K562 (cell line): ENCODE measurements around the gene EXOSC2. TPM values are rescaled to one million over a fixed set of nuclear protein-coding genes. Genes with fewer than 3 reads are reported as not detected.

ENCODE experiments used
- ATAC-seq: fragments of 200-7000 bp; cut with Tn5 transposase; 3 replicates; pipeline ENCODE4 v1.9.1; 2020; ENCODE audit warnings: moderate library complexity
- Bru-seq: library from RNA; stranded (reverse); fragments of 400-500 nt; gene quantifications from one replicate; lab custom pipeline; 2021; lab: Mats Ljungman, UMichigan
- BruChase-seq, 2 experiments: library from RNA; stranded (reverse); fragments of 400-500 nt; gene quantifications; one replicate each; lab custom pipeline; 2021; lab: Mats Ljungman, UMichigan
- BruUV-seq: library from RNA; stranded (reverse); fragments of 400-500 nt; replicated peaks from 2 replicates; lab custom pipeline; 2021; lab: Mats Ljungman, UMichigan
- CTCF ChIA-PET: fragments of 300-600 bp; formaldehyde crosslinking; extraction: SDS; loops from one replicate; lab custom pipeline; 2021; ENCODE audit warnings: low intra/inter-chr PET ratio; lab: Yijun Ruan, JAX
- POLR2A ChIA-PET: fragments of 300-600, 350-650 bp; sonication (Branson Sonifier 250); formaldehyde crosslinking; extraction: SDS; loops from one replicate; lab custom pipeline; 2021; ENCODE audit warnings: antibody characterized with exemption, inconsistent platforms; lab: Yijun Ruan, JAX
- DNase-seq, 4 experiments: peaks; one replicate each; pipeline versions ENCODE4 v3.0.0 to v3.0.0-alpha.2; 2011 to 2018; ENCODE audit warnings: low spot score in 3 of 4, mixed read lengths in 3 of 4; ENCODE audit errors: extremely low read depth in 1 of 4
- FAIRE-seq: peaks from 2 replicates; lab custom pipeline; 2011; peaks lifted over from hg19 to GRCh38; lab: Jason Lieb, UNC
- H2AFZ ChIP-seq: 2 replicates; pipeline ENCODE4 v1.6.0; 2011; ENCODE audit warnings: low read depth, low read length, control low read depth, inconsistent platforms
- H3K27ac ChIP-seq: fragments of 200-600 bp; 3 replicates; pipeline ENCODE4 v1.8.0; 2011; ENCODE audit warnings: low read depth, mild to moderate bottlenecking, control low read depth, inconsistent platforms, low read length, moderate library complexity, mixed read lengths; ENCODE audit errors: extremely low read depth
- H3K27me3 ChIP-seq, 2 experiments: fragments of 300-600 bp in 1 of 2; 2 replicates in 1 of 2; 3 replicates in 1 of 2; pipeline versions ENCODE4 v1.6.0 to v1.8.0; 2011; ENCODE audit warnings: inconsistent platforms in 2 of 2, low read length in 2 of 2, mild to moderate bottlenecking in 1 of 2, mixed read lengths in 1 of 2, moderate library complexity in 1 of 2; ENCODE audit not compliant: control insufficient read depth in 2 of 2, insufficient read depth in 2 of 2
- H3K36me3 ChIP-seq: fragments of 300-600 bp; 3 replicates; pipeline ENCODE4 v1.8.0; 2011; ENCODE audit warnings: mild to moderate bottlenecking, low read length, inconsistent platforms; ENCODE audit not compliant: control insufficient read depth, insufficient read depth
- H3K4me1 ChIP-seq, 2 experiments: fragments of 200-600 bp in 1 of 2; replicated peaks in 1 of 2; 2 replicates in 1 of 2; 3 replicates in 1 of 2; pipeline versions ENCODE4 v1.5.1 to v1.8.0; 2011; ENCODE audit warnings: inconsistent platforms in 2 of 2, low read length in 2 of 2, mild to moderate bottlenecking in 1 of 2, mixed read lengths in 1 of 2, moderate library complexity in 1 of 2; ENCODE audit not compliant: control insufficient read depth in 2 of 2, insufficient read depth in 2 of 2
- H3K4me2 ChIP-seq: 2 replicates; pipeline ENCODE4 v1.6.1; 2011; ENCODE audit warnings: low read length, control low read depth, inconsistent platforms, mixed read lengths; ENCODE audit not compliant: insufficient read depth
- H3K4me3 ChIP-seq: fragments of 200-600 bp; sonication (generic), shearing (Covaris generic); 2 replicates; pipeline ENCODE4 v1.5.1; 2016; ENCODE audit warnings: control low read depth, inconsistent platforms
- H3K79me2 ChIP-seq: fragments of 200-600 bp; 3 replicates; pipeline ENCODE4 v1.8.0; 2011; ENCODE audit warnings: low read length, inconsistent platforms; ENCODE audit not compliant: control insufficient read depth, insufficient read depth
- H3K9ac ChIP-seq, 2 experiments: 2 replicates each; pipeline versions ENCODE4 v1.6.0 to v1.6.1; 2011; ENCODE audit warnings: low read depth in 2 of 2, low read length in 2 of 2, control low read depth in 1 of 2, inconsistent platforms in 1 of 2, mild to moderate bottlenecking in 1 of 2, mixed read lengths in 1 of 2; ENCODE audit not compliant: insufficient read depth in 1 of 2
- H3K9me1 ChIP-seq: one replicate; pipeline ENCODE4 v1.6.0; 2011; ENCODE audit warnings: inconsistent platforms, mild to moderate bottlenecking, low read length, moderate library complexity; ENCODE audit not compliant: control insufficient read depth, insufficient read depth
- H3K9me3 ChIP-seq: replicated peaks from 2 replicates; pipeline ENCODE4 v1.5.1; 2011; ENCODE audit warnings: low read depth, low read length, inconsistent platforms; ENCODE audit not compliant: control insufficient read depth, insufficient read depth
- H4K20me1 ChIP-seq: replicated peaks from 2 replicates; pipeline ENCODE4 v1.6.1; 2011; ENCODE audit warnings: low read length, inconsistent platforms, mixed read lengths; ENCODE audit not compliant: control insufficient read depth, insufficient read depth
- ETV5 ChIP-seq: sonication (generic); formaldehyde crosslinking; IDR thresholded peaks from 2 replicates; pipeline ENCODE4 v1.4.0; 2020; ENCODE audit warnings: low read depth, mild to moderate bottlenecking, missing genetic modification reagents
- FOS ChIP-seq: IDR thresholded peaks from 3 replicates; pipeline ENCODE4 v1.6.1; 2011; ENCODE audit not compliant: insufficient read length; ENCODE audit errors: extremely low read depth
- FOXM1 ChIP-seq, 2 experiments: fragments of 450-650 bp in 1 of 2; sonication (generic) in 1 of 2; formaldehyde crosslinking in 1 of 2; IDR thresholded peaks; 2 replicates each; pipeline versions ENCODE4 v1.6.1 to v1.9.0; 2017 to 2022; ENCODE audit warnings: low read depth in 2 of 2, mild to moderate bottlenecking in 2 of 2, missing genetic modification reagents in 1 of 2, moderate library complexity in 1 of 2
- IRF2 ChIP-seq: sonication (generic); formaldehyde crosslinking; IDR thresholded peaks from 2 replicates; pipeline ENCODE4 v1.8.1; 2022; ENCODE audit warnings: mild to moderate bottlenecking, missing genetic modification reagents
- NFYB ChIP-seq: IDR thresholded peaks from 2 replicates; pipeline ENCODE4 v1.6.1; 2011; ENCODE audit warnings: mild to moderate bottlenecking, moderate library complexity; ENCODE audit not compliant: insufficient read length; ENCODE audit errors: extremely low read depth
- POLR2AphosphoS5 ChIP-seq: IDR thresholded peaks from 2 replicates; pipeline ENCODE4 v1.6.1; 2011; ENCODE audit warnings: mild to moderate bottlenecking, low read depth, low read length, moderate library complexity; ENCODE audit not compliant: control insufficient read depth, insufficient read depth
- SIRT6 ChIP-seq: IDR thresholded peaks from one replicate; pipeline ENCODE4 v1.6.1; 2012; ENCODE audit warnings: low read depth, mild to moderate bottlenecking, control low read depth, inconsistent platforms, low read length, moderate library complexity
- WGBS: fragments of 100-300 bp; shearing (Covaris generic); methylation state at CpG from one replicate; pipeline ENCODE4 v1.1.6; 2016; ENCODE audit warnings: low coverage, mixed read lengths; ENCODE audit not compliant: insufficient coverage; ENCODE audit errors: missing lambda C conversion rate; 5-methylcytosine and 5-hydroxymethylcytosine counted together
- in situ Hi-C: fragments of 300-500 bp; cut with MboI; formaldehyde crosslinking; loops from 4 replicates; pipeline ENCODE4 v1.15.0; 2018; ENCODE audit warnings: inconsistent platforms, mixed read lengths
- intact Hi-C: fragments of 100-400 bp; cut with micrococcal nuclease; formaldehyde crosslinking; loops from 2 replicates; pipeline ENCODE4 v1.14.2; 2022
- long read RNA-seq, 3 experiments: library from polyadenylated mRNA in 2 of 3; library from RNA in 1 of 3; unstranded in 2 of 3; stranded (forward) in 1 of 3; transcript quantifications; one replicate each; pipeline ENCODE4 v2.0.0, GENCODE V29; 2019 to 2022
- polyA minus RNA-seq, 3 experiments: library from RNA; depleted of rRNA, polyadenylated mRNA; stranded (reverse); fragments of >200 nt; gene quantifications; 2 replicates each; pipeline ENCODE4 v1.2.3, GENCODE V29; 2011
- polyA plus RNA-seq, 8 experiments: library from polyadenylated mRNA; depleted of rRNA in 4 of 8; stranded (reverse) in 5 of 8; unstranded in 3 of 8; fragments of >200 nt; fragmentation: Nextera tagmentation in 2 of 8; fragmentation: Illumina TruSeq in 1 of 8; extraction: Ambion mirVana in 2 of 8; extraction: Trizol in 1 of 8; gene quantifications; 2 replicates each; pipeline versions ENCODE4 v1.2.1 to v1.2.3, GENCODE V29; 2011 to 2014; ENCODE audit warnings: inconsistent platforms in 1 of 8, missing spikeins in 1 of 8
- total RNA-seq, 7 experiments: library from RNA; depleted of rRNA in 6 of 7; stranded (reverse); fragments of >200 nt in 6 of 7; fragmentation: Illumina TruSeq in 2 of 7; extraction: Trizol in 2 of 7; gene quantifications; 2 replicates each; pipeline versions ENCODE4 v1.2.1 to v1.2.3, GENCODE V29; 2011 to 2021; ENCODE audit warnings: low replicate concordance in 1 of 7
- TF ChIP-seq, protein P1 (sequence below): conservative IDR thresholded peaks from 2 replicates; pipeline ENCODE4 v1.6.1; 2011; ENCODE audit warnings: low read depth, mild to moderate bottlenecking, low read length; ENCODE audit not compliant: control insufficient read depth
- TF ChIP-seq, protein P2 (sequence below): fragments of 250-450 bp; sonication (Bioruptor Pico); IDR thresholded peaks from 2 replicates; pipeline ENCODE4 v1.5.0; 2020; ENCODE audit warnings: mild to moderate bottlenecking

EXOSC2 gene, protein sequence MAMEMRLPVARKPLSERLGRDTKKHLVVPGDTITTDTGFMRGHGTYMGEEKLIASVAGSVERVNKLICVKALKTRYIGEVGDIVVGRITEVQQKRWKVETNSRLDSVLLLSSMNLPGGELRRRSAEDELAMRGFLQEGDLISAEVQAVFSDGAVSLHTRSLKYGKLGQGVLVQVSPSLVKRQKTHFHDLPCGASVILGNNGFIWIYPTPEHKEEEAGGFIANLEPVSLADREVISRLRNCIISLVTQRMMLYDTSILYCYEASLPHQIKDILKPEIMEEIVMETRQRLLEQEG
- total RNA-seq (2011; cell fraction: chromatin; rRNA removed; ENCODE audit: low replicate concordance) = 184 and 273 TPM in 2 replicates
- total RNA-seq (2011; cell fraction: nucleolus; rRNA removed) = 146 and 158 TPM in 2 replicates
- 163 and 165 TPM in 2 replicates for total RNA-seq (2011; cell fraction: nucleoplasm; rRNA removed)
- total RNA-seq (2014; rRNA removed) (48.5 and 50.6 TPM in 2 replicates), total RNA-seq (2014; rRNA removed; fragmentation: Illumina TruSeq; extraction: Trizol) (101 and 105 TPM in 2 replicates), total RNA-seq (2015; rRNA removed; fragmentation: Illumina TruSeq; extraction: Trizol) (81.4 and 87.0 TPM in 2 replicates), total RNA-seq (2021) (67.1 and 71.8 TPM in 2 replicates), polyA plus RNA-seq (2011; rRNA removed) (59.9 and 87.5 TPM in 2 replicates), polyA plus RNA-seq (2014; fragmentation: Illumina TruSeq; extraction: Trizol) (69.1 and 77.6 TPM in 2 replicates), polyA plus RNA-seq (2014; fragmentation: Nextera tagmentation; extraction: Ambion mirVana) (10 to 100 TPM; 46.0 to 89.0 TPM), polyA plus RNA-seq (2014; rRNA removed) (66.5 and 75.3 TPM in 2 replicates), polyA minus RNA-seq (2011; rRNA and poly(A)+ RNA removed) (133 and 165 TPM in 2 replicates), Bru-seq, nascent RNA (percentile 96 among the genes with signal in this experiment), BruChase-seq, experiment 1, labeled RNA remaining after a 2-hour chase (percentile 91 among the genes with signal in this experiment), BruChase-seq, experiment 2, labeled RNA remaining after a 6-hour chase (percentile 89 among the genes with signal in this experiment)
- 43.9 and 54.9 TPM in 2 replicates for polyA plus RNA-seq (2011; cell fraction: cytosol; rRNA removed)
- 73.0 and 84.7 TPM in 2 replicates for polyA plus RNA-seq (2011; cell fraction: nucleus; rRNA removed)
- 29.1 and 50.1 TPM in 2 replicates for polyA plus RNA-seq (2012)
- polyA minus RNA-seq (2011; cell fraction: cytosol; rRNA and poly(A)+ RNA removed) = 30.0 and 37.4 TPM in 2 replicates
- 44.0 and 56.3 TPM in 2 replicates for polyA minus RNA-seq (2011; cell fraction: nucleus; rRNA and poly(A)+ RNA removed)
- long read RNA-seq, experiment 1, transcript EXOSC2-202 (8 exons, 1,885 nt) = minor isoform, 18 of 144 reads
- long read RNA-seq, experiment 1, transcript EXOSC2-207 (3 exons, 2,766 nt) = minor isoform, 6 of 144 reads
- long read RNA-seq, experiment 1, transcript EXOSC2-204 (9 exons, 2,040 nt) = major isoform, 79 of 144 reads
- long read RNA-seq, experiment 1, partial matches to known transcripts = 3 of 144 reads
- long read RNA-seq, experiment 1, other reads (novel, unspliced or antisense) = 36 of 144 reads
- long read RNA-seq, experiment 2, transcript EXOSC2-204 (9 exons, 2,040 nt) = major isoform, 41 of 74 reads
- long read RNA-seq, experiment 2, partial matches to known transcripts = 8 of 74 reads
- long read RNA-seq, experiment 2, other reads (novel, unspliced or antisense) = 17 of 74 reads
- long read RNA-seq, experiment 3, transcript EXOSC2-204 (9 exons, 2,040 nt) = major isoform, 35 of 43 reads
- long read RNA-seq, experiment 3, partial matches to known transcripts = 0 of 43 reads
- long read RNA-seq, experiment 3, other reads (novel, unspliced or antisense) = 2 of 43 reads

DNA sequence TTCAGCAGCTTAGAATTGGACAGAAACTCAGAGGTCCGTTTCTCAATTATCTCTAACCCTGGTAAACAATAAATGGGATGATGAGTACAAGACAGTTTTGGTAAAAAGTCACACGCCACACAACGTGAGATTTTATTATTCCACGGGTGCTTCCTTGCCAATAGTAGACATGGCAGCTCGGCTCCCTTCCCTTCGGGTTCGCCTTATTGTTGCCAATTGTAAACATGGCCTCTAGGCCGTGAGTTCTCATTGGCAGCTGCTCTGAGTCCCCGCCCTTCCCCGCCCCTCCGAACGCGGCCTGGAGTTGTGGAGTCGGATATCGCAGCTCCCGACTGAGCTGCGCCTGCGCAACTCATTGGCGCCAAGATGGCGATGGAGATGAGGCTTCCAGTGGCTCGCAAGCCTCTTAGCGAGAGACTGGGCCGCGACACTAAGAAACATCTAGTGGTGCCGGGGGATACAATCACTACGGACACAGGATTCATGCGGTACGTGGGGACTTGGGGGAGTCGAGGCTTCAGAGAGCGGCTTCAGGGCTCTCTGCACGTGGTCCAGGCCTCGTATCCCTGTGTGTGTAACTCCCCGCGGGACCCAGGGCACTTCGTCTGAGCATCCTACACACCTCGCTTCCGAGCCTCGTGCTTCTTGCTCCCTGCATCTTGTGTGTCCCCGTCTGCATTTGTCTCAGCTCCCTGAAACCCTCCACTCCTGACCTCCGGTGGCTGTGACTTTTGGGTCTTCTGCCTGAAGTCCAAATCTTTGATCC, at the start of gene EXOSC2:
TSS of gene EXOSC2 (plus strand) at position 355 of the 766 bp plus-strand sequence. CDS start at position 367, 12 bp downstream.
- Histone ChIP-seq H4K20me1 (peaks cover 5% of the 10 kb centered on the region), H3K9me1 (peaks cover 3% of the 10 kb centered on the region), H3K27ac (peak within 1 kb of the TSS; percentile 84), H3K4me2 (peak within 1 kb of the TSS; percentile 98), H2AFZ (peak within 1 kb of the TSS; percentile 98), H3K9ac (peak within 1 kb of the TSS; percentile 93 to 97), H3K79me2 (peaks cover 45% of the 10 kb centered on the region), H3K4me3 (peak within 1 kb of the TSS; percentile 81), H3K36me3 (peaks cover 36% of the 10 kb centered on the region), H3K4me1 (peaks cover 9 to 12% of the 10 kb centered on the region in 2 experiments; a peak in 4 of 5 replicates), H3K9me3 (0 out of 2 replicates have a peak, but pooled peaks cover 3% of the 10 kb centered on the region), H3K27me3 (no peaks in the 10 kb centered on the region)
- intact Hi-C loops (no loop called here), in situ Hi-C loops (loop anchor here (25.0 kb wide), 1 partner anchor 556 kb away; no protein-coding TSS in a partner anchor)
- BruUV-seq = no TSS peak
- ChIA-PET POLR2A (interaction anchor here (0.6 to 1.8 kb wide), 12 partner anchors 8 to 246 kb away, joined by 3 to 8 read pairs (median 4); no protein-coding TSS in a partner anchor), CTCF (interaction anchor here (1.0 kb wide), 1 partner anchor 9 kb away, joined by 3 read pairs; no protein-coding TSS in a partner anchor)
- under 1% methylated on average over 40 of the region's 40 CpGs for WGBS
- DNase-seq (peak; percentile 93 to 99 (median 94)), FAIRE-seq (peak; percentile 91), ATAC-seq (peak; percentile 94)
- TF ChIP-seq, protein P1, sequence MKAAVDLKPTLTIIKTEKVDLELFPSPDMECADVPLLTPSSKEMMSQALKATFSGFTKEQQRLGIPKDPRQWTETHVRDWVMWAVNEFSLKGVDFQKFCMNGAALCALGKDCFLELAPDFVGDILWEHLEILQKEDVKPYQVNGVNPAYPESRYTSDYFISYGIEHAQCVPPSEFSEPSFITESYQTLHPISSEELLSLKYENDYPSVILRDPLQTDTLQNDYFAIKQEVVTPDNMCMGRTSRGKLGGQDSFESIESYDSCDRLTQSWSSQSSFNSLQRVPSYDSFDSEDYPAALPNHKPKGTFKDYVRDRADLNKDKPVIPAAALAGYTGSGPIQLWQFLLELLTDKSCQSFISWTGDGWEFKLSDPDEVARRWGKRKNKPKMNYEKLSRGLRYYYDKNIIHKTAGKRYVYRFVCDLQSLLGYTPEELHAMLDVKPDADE = peak; percentile 74
- TF ChIP-seq POLR2AphosphoS5 (peak; percentile 97), SIRT6 (no peak), FOS (peak; percentile 69), NFYB (peak; percentile 74), IRF2 (CRISPR knock-in tag) (no peak), FOXM1 (IDR thresholded peaks at IDR 0.05; ENCODE audit: low read depth) (peak; percentile 59; the same call in 1 of the 2 replicates), FOXM1 (CRISPR knock-in tag; IDR thresholded peaks at IDR 0.05; ENCODE audit: low read depth) (no peak), ETV5 (peak; percentile 57; the same call in 1 of the 2 replicates)
- TF ChIP-seq, protein P2, sequence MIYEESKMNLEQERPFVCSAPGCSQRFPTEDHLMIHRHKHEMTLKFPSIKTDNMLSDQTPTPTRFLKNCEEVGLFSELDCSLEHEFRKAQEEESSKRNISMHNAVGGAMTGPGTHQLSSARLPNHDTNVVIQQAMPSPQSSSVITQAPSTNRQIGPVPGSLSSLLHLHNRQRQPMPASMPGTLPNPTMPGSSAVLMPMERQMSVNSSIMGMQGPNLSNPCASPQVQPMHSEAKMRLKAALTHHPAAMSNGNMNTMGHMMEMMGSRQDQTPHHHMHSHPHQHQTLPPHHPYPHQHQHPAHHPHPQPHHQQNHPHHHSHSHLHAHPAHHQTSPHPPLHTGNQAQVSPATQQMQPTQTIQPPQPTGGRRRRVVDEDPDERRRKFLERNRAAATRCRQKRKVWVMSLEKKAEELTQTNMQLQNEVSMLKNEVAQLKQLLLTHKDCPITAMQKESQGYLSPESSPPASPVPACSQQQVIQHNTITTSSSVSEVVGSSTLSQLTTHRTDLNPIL (CRISPR knock-in tag) = no peak
